BLaER1 treated with 17β-estradiol and CSF1 and Interleukin-3, amounts not matched to agents 10 nM and 100 nM (cell line): ENCODE measurements around the gene CDH11.

ENCODE experiments used
- H3K27ac ChIP-seq, 11 experiments: shearing (Covaris generic); formaldehyde crosslinking; 2 replicates each; pipeline ENCODE4 v1.8.1; 2022
- H3K27me3 ChIP-seq, 11 experiments: shearing (Covaris generic); formaldehyde crosslinking; 2 replicates each; pipeline ENCODE4 v1.8.1; 2022
- H3K36me3 ChIP-seq, 11 experiments: shearing (Covaris generic); formaldehyde crosslinking; 2 replicates each; pipeline ENCODE4 v1.8.1; 2022
- H3K4me1 ChIP-seq, 10 experiments: shearing (Covaris generic); formaldehyde crosslinking; 2 replicates each; pipeline ENCODE4 v1.8.1; 2022
- H3K4me2 ChIP-seq, 11 experiments: shearing (Covaris generic); formaldehyde crosslinking; 2 replicates each; pipeline ENCODE4 v1.8.1; 2022
- H3K4me3 ChIP-seq, 10 experiments: shearing (Covaris generic); formaldehyde crosslinking; 2 replicates each; pipeline ENCODE4 v1.8.1; 2022
- H3K9ac ChIP-seq, 11 experiments: shearing (Covaris generic); formaldehyde crosslinking; 2 replicates each; pipeline ENCODE4 v1.8.1; 2022
- H3K9me3 ChIP-seq, 11 experiments: shearing (Covaris generic); formaldehyde crosslinking; replicated peaks in 1 of 11; 2 replicates each; pipeline ENCODE4 v1.8.1; 2022
- H4K20me1 ChIP-seq, 11 experiments: shearing (Covaris generic); formaldehyde crosslinking; 2 replicates each; pipeline ENCODE4 v1.8.1; 2022
- Cebpa-rat ChIP-seq, 11 experiments: shearing (Covaris generic); IDR thresholded peaks; 2 replicates each; pipeline ENCODE4 v1.8.1; 2022

CDH11 gene

DNA sequence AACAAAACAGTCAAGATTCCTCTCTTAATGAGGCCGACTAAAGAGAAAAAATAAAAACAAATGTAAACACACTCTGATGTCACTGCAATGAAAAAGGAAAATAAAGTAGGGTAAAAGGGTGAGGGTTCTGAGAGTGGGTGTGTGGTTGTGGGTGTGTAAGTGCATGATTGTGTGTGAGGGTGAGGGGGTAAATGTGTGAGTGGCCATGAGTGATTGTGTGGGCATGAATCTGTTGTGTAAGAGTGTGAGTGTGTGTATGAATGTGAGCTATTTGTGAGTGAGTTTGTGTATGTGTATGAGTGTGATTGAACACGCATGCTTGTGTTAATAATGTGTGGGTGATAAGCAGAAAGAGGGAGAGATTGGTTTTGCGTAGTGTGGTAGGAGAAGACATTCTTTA is 132.8 kb downstream of the CDH11 start:
- Histone ChIP-seq H4K20me1 (no peaks in the 10 kb centered on the region), H3K9me3 (peaks cover 0 to 7% (median 0%) of the 10 kb centered on the region in 11 experiments; a peak in 4 of 22 replicates), H3K4me3 (no peak overlapping the region), H3K36me3 (no peaks in the 10 kb centered on the region), H3K9ac (no peak overlapping the region), H3K4me1 (peaks cover 0 to 48% (median 24%) of the 10 kb centered on the region in 10 experiments; a peak in 16 of 20 replicates), H3K4me2 (peak overlapping the region in 7 of 11 experiments; percentile 7 to 67 (median 62); a peak in 11 of 22 replicates), H3K27me3 (no peaks in the 10 kb centered on the region), H3K27ac (no peak overlapping the region)
- no peak for TF ChIP-seq Cebpa-rat (IDR thresholded peaks at IDR 0.05)

DNA sequence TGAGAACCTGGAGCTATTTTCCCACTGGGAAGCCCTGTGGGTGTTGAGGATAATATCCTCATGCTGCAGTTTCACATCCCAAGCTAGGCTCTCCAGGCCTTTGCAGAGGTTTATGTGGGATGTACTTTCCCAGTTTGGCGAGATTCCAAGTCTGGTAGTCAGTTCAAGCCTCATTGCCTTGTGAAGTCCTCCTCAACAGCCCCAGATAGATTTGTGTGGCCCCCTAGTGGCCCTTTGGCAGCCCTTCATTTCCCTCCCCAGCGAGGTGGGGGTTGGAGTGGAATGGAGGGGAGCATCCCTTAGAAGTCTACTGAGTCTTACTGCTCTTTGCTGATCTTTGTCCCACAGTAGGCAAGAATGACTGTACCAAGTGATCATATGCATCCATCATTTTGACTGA is 137.9 kb downstream of the CDH11 start:
- Histone ChIP-seq H3K9ac (no peak overlapping the region), H3K9me3 (no peaks in the 10 kb centered on the region), H3K27ac (no peak overlapping the region), H3K4me3 (no peak overlapping the region), H4K20me1 (no peaks in the 10 kb centered on the region), H3K36me3 (no peaks in the 10 kb centered on the region), H3K27me3 (no peaks in the 10 kb centered on the region), H3K4me1 (peaks cover 0 to 17% (median 15%) of the 10 kb centered on the region in 10 experiments; a peak in 16 of 20 replicates), H3K4me2 (no peak overlapping the region)
- no peak for TF ChIP-seq Cebpa-rat (IDR thresholded peaks at IDR 0.05)

DNA sequence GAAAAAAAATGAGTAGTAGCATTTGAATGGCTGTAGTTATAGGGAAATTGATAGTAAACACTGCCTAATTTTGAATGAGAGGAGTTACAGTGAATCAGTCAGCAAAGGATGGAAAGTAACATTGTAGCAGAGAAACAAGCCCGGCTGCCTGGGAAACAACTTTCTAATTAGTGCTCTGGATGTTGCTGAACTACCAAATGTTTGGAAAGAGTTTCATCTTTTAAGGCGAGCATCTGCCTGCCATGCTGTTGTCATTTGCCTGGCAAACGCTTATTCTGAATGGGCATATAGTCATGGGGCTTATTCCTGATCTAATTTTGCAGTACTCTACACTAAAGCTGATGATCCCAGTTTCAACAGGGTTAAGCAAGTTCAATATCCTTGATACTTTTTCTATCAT is 138.6 kb downstream of the CDH11 start:
- Histone ChIP-seq H3K9ac (no peak overlapping the region), H3K27me3 (no peaks in the 10 kb centered on the region), H4K20me1 (no peaks in the 10 kb centered on the region), H3K36me3 (no peaks in the 10 kb centered on the region), H3K27ac (no peak overlapping the region), H3K4me2 (no peak overlapping the region), H3K9me3 (no peaks in the 10 kb centered on the region), H3K4me3 (no peak overlapping the region), H3K4me1 (peaks cover 0 to 9% (median 8%) of the 10 kb centered on the region in 10 experiments; a peak in 16 of 20 replicates)
- no peak for TF ChIP-seq Cebpa-rat (IDR thresholded peaks at IDR 0.05)

DNA sequence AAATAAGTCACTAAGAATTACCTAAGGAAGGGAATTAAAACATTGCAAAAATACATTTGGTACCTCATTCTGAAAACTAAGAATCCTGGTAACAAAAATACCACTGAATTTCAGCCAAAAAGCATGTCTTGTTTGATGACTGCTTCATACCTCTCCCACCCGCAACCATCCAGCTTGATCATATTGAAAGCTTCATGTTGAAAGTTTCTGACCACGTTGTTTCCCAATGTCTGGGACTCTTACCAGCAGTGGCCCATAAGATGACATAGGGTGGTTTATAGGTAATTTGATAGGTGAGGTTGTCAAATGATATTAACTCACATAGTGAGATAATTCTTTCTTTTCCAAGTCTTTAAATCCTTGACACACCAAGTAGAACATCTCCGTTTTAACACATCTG is 139.3 kb downstream of the CDH11 start:
- Histone ChIP-seq H3K9ac (no peak overlapping the region), H3K9me3 (no peaks in the 10 kb centered on the region), H3K27ac (no peak overlapping the region), H3K4me3 (no peak overlapping the region), H3K4me1 (peaks cover 0 to 3% (median 1%) of the 10 kb centered on the region in 10 experiments; a peak in 13 of 20 replicates), H4K20me1 (no peaks in the 10 kb centered on the region), H3K27me3 (no peaks in the 10 kb centered on the region), H3K36me3 (no peaks in the 10 kb centered on the region), H3K4me2 (no peak overlapping the region)
- TF ChIP-seq Cebpa-rat (IDR thresholded peaks at IDR 0.05): no peak

DNA sequence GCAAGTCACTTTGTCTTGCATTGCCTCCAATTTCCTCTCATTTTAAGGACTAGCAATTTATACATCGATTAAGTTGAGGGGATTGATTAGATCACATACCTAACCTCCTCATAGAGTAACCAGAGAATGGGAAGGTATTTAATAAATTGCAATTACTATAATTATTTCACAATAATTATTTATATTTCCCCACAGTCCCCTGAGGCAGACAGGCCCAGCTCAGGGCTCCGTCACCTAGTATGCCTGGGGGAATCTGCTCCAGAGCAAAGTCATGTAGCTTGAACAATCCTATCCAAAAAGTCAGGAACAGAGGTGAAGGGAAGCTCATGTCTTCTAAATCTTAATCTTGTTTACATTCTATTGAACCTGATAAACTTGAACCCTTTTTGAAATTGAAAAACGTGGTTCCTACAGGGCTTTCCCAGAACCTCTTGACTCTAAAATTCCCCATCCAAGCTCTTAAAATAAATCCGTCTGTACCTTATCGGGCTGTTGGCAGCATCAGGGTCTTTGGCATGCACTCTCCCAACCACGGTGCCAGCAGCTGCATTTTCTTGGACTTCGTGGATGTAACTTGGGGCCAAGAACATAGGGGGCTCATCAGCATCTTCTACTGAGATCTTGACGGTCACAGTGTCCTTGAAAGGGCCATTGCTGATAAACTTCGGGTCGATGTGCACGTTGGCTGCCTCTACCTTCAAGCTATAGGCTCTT is 140.1 kb downstream of the CDH11 start:
- Histone ChIP-seq H3K27me3 (no peaks in the 10 kb centered on the region), H4K20me1 (no peaks in the 10 kb centered on the region), H3K4me2 (no peak overlapping the region), H3K27ac (no peak overlapping the region), H3K4me1 (no peaks in the 10 kb centered on the region), H3K9ac (no peak overlapping the region), H3K9me3 (no peaks in the 10 kb centered on the region), H3K36me3 (no peaks in the 10 kb centered on the region), H3K4me3 (no peak overlapping the region)
- peak in 2 of 11 experiments; percentile 45 to 73; a peak in 3 of 22 replicates for TF ChIP-seq Cebpa-rat (IDR thresholded peaks at IDR 0.05)

DNA sequence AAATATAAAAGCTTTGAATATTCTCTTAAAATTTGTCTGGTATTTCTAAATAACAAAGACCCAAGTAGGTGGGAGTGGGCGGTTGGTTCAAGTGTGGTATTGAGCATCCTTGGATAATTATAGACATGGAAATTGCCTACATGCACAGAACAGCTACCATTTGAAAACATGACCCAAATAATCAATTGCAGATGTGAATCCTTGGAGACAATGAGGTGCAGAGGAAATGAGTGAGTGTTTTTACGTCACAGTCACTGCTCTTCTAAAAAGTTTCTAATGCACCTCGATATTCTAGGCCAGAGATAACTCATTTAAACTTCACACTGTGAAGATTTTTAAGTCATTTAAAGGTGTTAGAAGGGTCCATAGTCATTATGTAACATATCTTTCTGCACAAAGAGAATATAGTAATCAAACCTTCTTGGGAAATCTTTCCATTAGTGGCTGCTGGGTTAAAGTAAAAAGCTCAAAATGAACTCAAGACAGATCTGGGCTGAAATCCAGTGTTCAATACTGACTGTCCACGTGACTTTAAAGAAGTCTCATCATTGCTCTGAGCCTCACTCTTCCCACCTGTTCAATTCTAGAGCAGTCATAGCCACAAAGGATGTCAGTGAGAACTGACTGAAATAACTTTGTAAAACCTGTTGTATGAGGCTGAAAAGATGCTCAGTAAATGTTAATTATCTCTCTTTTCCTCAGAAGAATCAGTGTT is 144.5 kb downstream of the CDH11 start:
- no peak overlapping the region for H3K9ac ChIP-seq
- H3K4me2 ChIP-seq: no peak overlapping the region
- peaks cover 0 to 6% (median 0%) of the 10 kb centered on the region in 10 experiments; a peak in 2 of 20 replicates for H3K4me1 ChIP-seq
- no peaks in the 10 kb centered on the region for H3K9me3 ChIP-seq
- no peaks in the 10 kb centered on the region for H4K20me1 ChIP-seq
- TF ChIP-seq Cebpa-rat (IDR thresholded peaks at IDR 0.05): no peak
- no peaks in the 10 kb centered on the region for H3K36me3 ChIP-seq
- H3K27me3 ChIP-seq: no peaks in the 10 kb centered on the region
- H3K27ac ChIP-seq: no peak overlapping the region
- H3K4me3 ChIP-seq: no peak overlapping the region

DNA sequence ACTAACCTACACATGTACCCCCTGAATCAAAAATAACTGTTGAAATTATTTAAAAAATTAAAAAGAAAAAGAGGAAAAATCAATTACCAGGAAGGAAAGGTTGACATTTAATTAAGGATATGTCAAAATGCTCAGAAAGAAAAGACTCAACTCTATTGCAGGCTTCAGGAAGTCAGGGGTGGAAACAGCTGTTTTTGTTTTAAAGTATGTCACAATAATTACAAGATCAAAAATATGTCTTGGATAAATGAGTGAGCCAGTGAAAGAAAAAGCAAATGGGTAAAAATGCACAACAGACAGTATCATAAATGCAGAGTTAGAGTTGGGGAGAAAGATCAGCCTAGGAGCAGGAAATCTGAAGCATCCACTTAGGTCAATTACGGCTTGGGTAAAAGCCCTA is 146.0 kb downstream of the CDH11 start:
- Histone ChIP-seq H3K27ac (no peak overlapping the region), H3K4me1 (peaks cover 0 to 6% (median 0%) of the 10 kb centered on the region in 10 experiments; a peak in 2 of 20 replicates), H3K4me2 (peak overlapping the region in 2 of 11 experiments; percentile 17 to 34; a peak in 4 of 22 replicates), H3K9me3 (no peaks in the 10 kb centered on the region), H3K27me3 (no peaks in the 10 kb centered on the region), H3K9ac (no peak overlapping the region), H3K36me3 (no peaks in the 10 kb centered on the region), H4K20me1 (no peaks in the 10 kb centered on the region), H3K4me3 (no peak overlapping the region)
- TF ChIP-seq Cebpa-rat (IDR thresholded peaks at IDR 0.05): no peak

DNA sequence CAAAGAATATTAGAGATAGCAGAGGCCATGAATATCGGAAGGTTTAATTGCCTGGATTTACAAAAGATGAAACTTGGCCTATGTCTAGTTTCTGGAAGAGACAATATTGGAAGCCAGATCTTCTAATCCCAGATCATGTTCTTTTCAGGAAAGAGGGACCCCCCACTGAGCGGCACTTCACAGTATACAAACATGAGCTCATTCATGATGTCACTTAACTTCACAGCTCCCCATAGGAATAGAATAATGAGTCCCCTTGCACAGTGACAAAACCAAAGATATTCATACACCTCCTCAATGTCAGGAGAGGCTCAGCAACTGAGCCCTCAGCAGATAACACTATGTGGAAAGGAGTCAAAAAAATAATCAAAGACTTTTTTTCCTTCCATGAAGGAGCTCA is 147.5 kb downstream of the CDH11 start:
- TF ChIP-seq Cebpa-rat (IDR thresholded peaks at IDR 0.05): no peak
- Histone ChIP-seq H3K4me3 (no peak overlapping the region), H4K20me1 (no peaks in the 10 kb centered on the region), H3K27ac (no peak overlapping the region), H3K4me2 (no peak overlapping the region), H3K4me1 (peaks cover 0 to 6% (median 0%) of the 10 kb centered on the region in 10 experiments; a peak in 2 of 20 replicates), H3K9me3 (no peaks in the 10 kb centered on the region), H3K9ac (no peak overlapping the region), H3K27me3 (no peaks in the 10 kb centered on the region), H3K36me3 (no peaks in the 10 kb centered on the region)

DNA sequence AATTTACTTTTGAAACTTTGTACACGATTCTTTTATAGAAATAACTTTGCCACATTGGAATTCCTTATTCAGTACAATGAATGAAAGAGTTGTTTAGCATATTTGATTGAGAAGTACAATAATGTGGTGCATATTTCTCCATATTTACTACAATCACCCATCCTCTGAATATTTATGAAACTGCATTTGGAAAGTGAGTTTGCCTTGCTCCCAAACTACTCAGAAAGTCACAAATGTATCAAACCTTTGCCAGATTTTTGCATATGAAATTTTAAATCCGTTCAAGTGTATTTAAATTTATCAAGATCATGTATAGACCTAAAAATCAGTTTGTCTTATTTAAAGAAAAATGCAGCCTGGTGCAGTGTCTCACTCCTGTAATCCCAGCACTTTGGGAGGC is 148.7 kb downstream of the CDH11 start:
- no peak overlapping the region for H3K4me3 ChIP-seq
- no peak overlapping the region for H3K27ac ChIP-seq
- no peaks in the 10 kb centered on the region for H3K27me3 ChIP-seq
- H3K9ac ChIP-seq: no peak overlapping the region
- no peak for TF ChIP-seq Cebpa-rat (IDR thresholded peaks at IDR 0.05)
- no peak overlapping the region for H3K4me2 ChIP-seq
- H4K20me1 ChIP-seq: no peaks in the 10 kb centered on the region
- no peaks in the 10 kb centered on the region for H3K36me3 ChIP-seq
- peaks cover 0 to 6% (median 0%) of the 10 kb centered on the region in 10 experiments; a peak in 2 of 20 replicates for H3K4me1 ChIP-seq
- no peaks in the 10 kb centered on the region for H3K9me3 ChIP-seq
